ENCODE results near the gene CCDC83. TPM values are rescaled to one million over a fixed set of nuclear protein-coding genes. Genes with fewer than 3 reads are reported as not detected.

Gene CCDC83
- polyA plus RNA-seq, 1 of the 3 experiments (the other 2 are of a cell fraction): not detected

- no peaks in the 10 kb centered on the region for H3K9me3 ChIP-seq
- H3F3A ChIP-seq (replicated peaks; ENCODE audit: insufficient read depth): no peaks in the 10 kb centered on the region
- WGBS (ENCODE audit: low lambda C conversion rate): 64% methylated on average over 7 of the region's 7 CpGs
- peaks cover 0 to 5% of the 10 kb centered on the region in 2 experiments; a peak in 1 of 4 replicates for H3K4me1 ChIP-seq (ENCODE audit: control insufficient read depth in 1 of 2, insufficient read depth in 2 of 2, low read depth in 1 of 2, low read length in 1 of 2)
- no peak overlapping the region for H3K4me2 ChIP-seq
- H3K27me3 ChIP-seq (ENCODE audit: insufficient read depth): no peaks in the 10 kb centered on the region
- no peaks in the 10 kb centered on the region for H4K20me1 ChIP-seq (ENCODE audit: insufficient read depth)
- H2AFZ ChIP-seq (ENCODE audit: low read depth): no peak overlapping the region
- no peaks in the 10 kb centered on the region for H3K79me2 ChIP-seq (ENCODE audit: insufficient read depth)
- H3K27ac ChIP-seq (ENCODE audit: low read depth in 2 of 2, low read length in 1 of 2): no peak overlapping the region
- TF ChIP-seq RFX5 (IDR thresholded peaks at IDR 0.05; ENCODE audit: low read length) (no peak), NFIC (IDR thresholded peaks at IDR 0.05; ENCODE audit: borderline replicate concordance) (no peak), PBX3 (IDR thresholded peaks at IDR 0.05) (no peak), JUND (IDR thresholded peaks at IDR 0.05) (no peak), MXI1 (IDR thresholded peaks at IDR 0.05; ENCODE audit: low read depth, low read length) (no peak), TAF1 (IDR thresholded peaks at IDR 0.05; ENCODE audit: borderline replicate concordance, low read depth, low read length) (no peak), USF2 (IDR thresholded peaks at IDR 0.05; ENCODE audit: borderline replicate concordance, low read depth, low read length) (no peak), EZH2phosphoT487 (IDR thresholded peaks at IDR 0.05; ENCODE audit: borderline replicate concordance, low read depth) (no peak), ZBTB33 (IDR thresholded peaks at IDR 0.05; ENCODE audit: borderline replicate concordance, low read depth) (no peak), ELF1 (IDR thresholded peaks at IDR 0.05) (no peak), CHD2 (IDR thresholded peaks at IDR 0.05; ENCODE audit: low read length, partially characterized antibody) (no peak), TEAD4 (IDR thresholded peaks at IDR 0.05; ENCODE audit: borderline replicate concordance, insufficient read depth) (no peak), EP300 (IDR thresholded peaks at IDR 0.05; ENCODE audit: borderline replicate concordance in 1 of 2, low read depth in 1 of 2, low read length in 1 of 2) (no peak), RCOR1 (IDR thresholded peaks at IDR 0.05; ENCODE audit: low read length) (no peak)
- H3K9ac ChIP-seq: no peak overlapping the region
- ChIA-PET CTCF (no interaction called here), POLR2A (no interaction called here)
- H3K36me3 ChIP-seq (replicated peaks in 1 of 2; ENCODE audit: control insufficient read depth in 1 of 2, insufficient read depth in 2 of 2, low read length in 1 of 2): no peaks in the 10 kb centered on the region
- no peak overlapping the region for H3K4me3 ChIP-seq (ENCODE audit: low read depth in 2 of 2, low read length in 1 of 2)
- DNase-seq: no peak
- no peaks in the 10 kb centered on the region for H3K9me2 ChIP-seq
Measured at GRCh38 chr11:85886089-85887056, 31.2 kb downstream of the CCDC83 start.
